ENCODE measurements around the gene CORO7.

Gene CORO7

GRCh38 chr16:4366016-4366415 is 50.4 kb downstream of the CORO7 start:
- Histone ChIP-seq H3K4me1 (ENCODE audit: control insufficient read depth, insufficient read depth, low read length) (peaks cover 13% of the 10 kb centered on the region; the same call in 1 of the 2 replicates), H3K4me3 (ENCODE audit: low read depth, low read length) (no peak overlapping the region), H3K36me3 (ENCODE audit: control insufficient read depth, insufficient read depth, low read length) (no peaks in the 10 kb centered on the region), H3K9ac (ENCODE audit: low read length) (no peak overlapping the region), H3K27ac (ENCODE audit: low read depth, low read length) (no peak overlapping the region), H3K9me3 (ENCODE audit: control insufficient read depth, insufficient read depth, low read depth, low read length) (no peaks in the 10 kb centered on the region), H3K27me3 (ENCODE audit: control insufficient read depth, insufficient read depth, low read length) (no peaks in the 10 kb centered on the region)

DNA sequence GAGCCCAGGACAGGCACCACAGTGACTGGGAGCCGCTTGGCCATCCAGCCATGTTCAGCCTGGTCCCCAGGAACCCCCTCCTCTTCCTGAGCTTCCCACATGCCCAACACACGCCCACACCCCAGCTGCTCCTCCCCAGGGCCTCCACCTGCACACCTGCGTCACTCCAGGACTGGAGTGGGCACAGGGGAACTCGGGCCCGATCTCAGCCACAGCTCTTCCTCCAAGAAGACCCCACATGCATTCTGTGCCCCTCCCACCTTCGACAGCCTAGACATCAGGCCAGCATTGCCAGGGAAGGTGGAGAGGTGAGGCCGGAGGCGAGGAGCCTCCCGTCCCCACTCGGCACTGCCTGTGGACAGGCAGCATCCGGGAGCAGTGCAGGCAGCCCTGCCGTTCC is 50.8 kb downstream of the CORO7 start:
- Histone ChIP-seq H3K4me1 (ENCODE audit: control insufficient read depth, insufficient read depth, low read length) (peaks cover 12% of the 10 kb centered on the region; the same call in 1 of the 2 replicates), H3K4me3 (ENCODE audit: low read depth, low read length) (no peak overlapping the region), H3K27me3 (ENCODE audit: control insufficient read depth, insufficient read depth, low read length) (no peaks in the 10 kb centered on the region), H3K36me3 (ENCODE audit: control insufficient read depth, insufficient read depth, low read length) (no peaks in the 10 kb centered on the region), H3K9me3 (ENCODE audit: control insufficient read depth, insufficient read depth, low read depth, low read length) (no peaks in the 10 kb centered on the region), H3K9ac (ENCODE audit: low read length) (no peak overlapping the region), H3K27ac (ENCODE audit: low read depth, low read length) (no peak overlapping the region)

DNA sequence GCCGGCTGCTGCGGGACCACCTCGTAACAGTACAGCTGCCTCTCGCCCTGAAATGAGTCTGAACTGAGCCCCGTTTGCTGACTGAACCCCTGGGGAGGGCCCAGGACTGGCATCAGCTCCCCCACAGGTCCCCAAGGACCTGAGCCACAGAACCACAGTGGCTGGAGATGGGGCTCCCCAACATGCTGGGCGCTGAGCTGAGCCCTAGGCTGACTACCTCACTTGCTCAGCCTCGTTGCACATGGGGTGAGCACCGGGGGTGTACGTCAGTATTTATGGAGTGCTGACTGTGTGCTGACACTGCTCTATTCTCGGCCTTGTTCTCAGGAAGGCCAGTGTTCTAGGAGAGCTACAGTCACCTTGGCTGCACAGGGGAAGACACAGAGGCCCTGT is 51.4 kb downstream of the CORO7 start:
- H3K27me3 ChIP-seq (ENCODE audit: control insufficient read depth, insufficient read depth, low read length), result no peaks in the 10 kb centered on the region
- H3K4me3 ChIP-seq (ENCODE audit: low read depth, low read length), result no peak overlapping the region
- H3K9me3 ChIP-seq (ENCODE audit: control insufficient read depth, insufficient read depth, low read depth, low read length), result no peaks in the 10 kb centered on the region
- H3K27ac ChIP-seq (ENCODE audit: low read depth, low read length), result no peak overlapping the region
- no peaks in the 10 kb centered on the region for H3K36me3 ChIP-seq (ENCODE audit: control insufficient read depth, insufficient read depth, low read length)
- H3K9ac ChIP-seq (ENCODE audit: low read length), result no peak overlapping the region
- H3K4me1 ChIP-seq (ENCODE audit: control insufficient read depth, insufficient read depth, low read length), result peaks cover 12% of the 10 kb centered on the region; the same call in 1 of the 2 replicates

DNA sequence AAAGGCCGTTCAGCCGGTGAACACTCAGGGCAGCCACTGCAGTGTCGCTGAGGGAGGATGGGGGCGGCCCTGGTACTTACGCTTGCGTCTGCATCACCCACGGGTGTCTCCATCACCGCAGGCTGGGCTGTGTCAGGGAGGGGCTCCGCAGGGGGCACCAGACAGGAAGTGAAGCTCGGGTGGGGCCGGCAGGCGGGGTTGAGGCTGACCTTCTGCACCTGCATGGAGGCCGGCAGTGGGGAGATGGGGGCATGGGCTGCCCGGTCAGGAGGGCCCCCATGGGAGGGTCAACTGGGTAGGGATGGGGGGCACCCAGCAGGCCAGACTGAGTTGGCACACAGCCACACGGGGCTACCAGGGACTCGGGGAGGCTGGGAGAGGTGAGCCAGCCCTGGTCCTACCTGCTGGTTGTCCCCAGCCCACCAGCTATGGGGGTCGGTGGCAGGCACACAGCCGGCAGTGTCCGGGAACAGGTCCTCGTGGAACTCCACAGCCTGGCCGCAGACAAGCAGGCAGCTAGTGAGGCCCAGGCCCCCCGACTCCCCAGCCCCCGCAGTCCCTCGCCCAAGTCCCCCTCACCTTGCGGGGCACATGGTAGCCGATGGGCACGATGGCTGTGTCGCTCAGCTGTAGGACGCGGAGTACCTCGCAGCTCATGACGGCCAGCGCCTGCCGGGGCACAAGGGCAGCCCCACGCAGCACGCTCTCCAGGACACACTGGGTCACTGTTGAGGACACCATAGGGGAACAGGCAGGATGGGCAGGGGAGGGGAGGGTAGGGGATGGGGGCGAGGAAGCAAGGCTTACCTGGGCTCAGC is 52.0 kb downstream of the CORO7 start:
- H3K4me3 ChIP-seq (ENCODE audit: low read depth, low read length), result no peak overlapping the region

DNA sequence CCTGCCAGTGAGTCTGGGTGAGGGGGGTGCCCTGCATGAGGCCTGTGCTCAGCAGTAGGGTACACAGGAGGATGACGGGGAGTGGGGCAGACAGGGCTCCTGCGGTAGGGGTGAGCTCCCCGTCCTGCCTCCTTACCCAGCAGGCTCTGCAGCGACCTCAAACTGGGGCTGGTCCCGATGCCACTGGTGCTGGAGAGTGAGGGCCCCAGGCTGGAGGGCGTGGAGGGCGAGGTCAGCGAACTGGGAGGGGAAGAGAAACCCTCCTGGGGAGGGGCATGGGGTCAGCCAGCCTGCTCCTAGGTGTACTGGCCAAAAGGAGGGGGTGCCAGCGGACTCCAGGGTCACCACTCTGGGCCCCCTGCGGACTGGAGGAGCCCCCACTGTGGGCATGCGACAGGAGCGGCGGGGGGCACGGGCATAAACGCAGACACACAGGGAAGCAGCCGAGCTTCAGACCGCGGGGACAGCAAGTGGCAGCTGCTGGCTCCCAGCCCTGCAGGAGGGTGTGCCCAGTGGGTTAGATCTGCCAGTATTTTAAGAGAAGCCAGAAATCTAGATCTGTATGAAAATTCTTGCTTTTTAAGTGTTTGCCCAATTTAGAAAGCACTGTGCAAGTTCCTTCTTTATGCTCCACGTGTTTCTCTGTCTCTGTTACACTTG is 53.8 kb downstream of the CORO7 start:
- Histone ChIP-seq H3K27me3 (ENCODE audit: control insufficient read depth, insufficient read depth, low read length) (no peaks in the 10 kb centered on the region), H3K4me1 (ENCODE audit: control insufficient read depth, insufficient read depth, low read length) (peaks cover 3% of the 10 kb centered on the region; the same call in 1 of the 2 replicates), H3K36me3 (ENCODE audit: control insufficient read depth, insufficient read depth, low read length) (no peaks in the 10 kb centered on the region), H3K9ac (ENCODE audit: low read length) (no peak overlapping the region), H3K4me3 (ENCODE audit: low read depth, low read length) (no peak overlapping the region), H3K27ac (ENCODE audit: low read depth, low read length) (no peak overlapping the region), H3K9me3 (ENCODE audit: control insufficient read depth, insufficient read depth, low read depth, low read length) (no peaks in the 10 kb centered on the region)

More for the DNA sequence above, 52.0 kb downstream of the CORO7 start:
- Histone ChIP-seq H3K27ac (ENCODE audit: low read depth, low read length) (no peak overlapping the region), H3K9ac (ENCODE audit: low read length) (no peak overlapping the region), H3K36me3 (ENCODE audit: control insufficient read depth, insufficient read depth, low read length) (no peaks in the 10 kb centered on the region), H3K27me3 (ENCODE audit: control insufficient read depth, insufficient read depth, low read length) (no peaks in the 10 kb centered on the region), H3K4me1 (ENCODE audit: control insufficient read depth, insufficient read depth, low read length) (peaks cover 11% of the 10 kb centered on the region; the same call in 1 of the 2 replicates), H3K9me3 (ENCODE audit: control insufficient read depth, insufficient read depth, low read depth, low read length) (no peaks in the 10 kb centered on the region)

DNA sequence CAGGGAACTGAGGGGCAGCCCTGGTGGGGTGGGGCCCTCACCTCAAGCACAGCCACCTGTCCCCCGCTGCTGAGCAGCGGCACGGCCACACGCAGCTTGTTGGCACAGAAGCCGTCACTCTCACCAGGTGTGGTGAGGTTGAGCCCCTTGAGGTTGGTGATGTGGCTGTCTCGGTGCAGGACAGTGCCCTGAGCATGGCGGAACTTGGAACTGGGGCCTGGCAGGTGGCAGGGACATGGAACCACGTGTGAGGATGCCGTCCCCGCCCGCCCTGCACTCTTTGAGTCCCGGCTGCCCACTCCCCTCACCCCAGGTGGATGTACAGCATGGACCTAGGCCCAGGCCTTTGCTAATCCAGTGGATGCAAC is 54.5 kb downstream of the CORO7 start:
- no peak overlapping the region for H3K27ac ChIP-seq (ENCODE audit: low read depth, low read length)
- no peak overlapping the region for H3K4me3 ChIP-seq (ENCODE audit: low read depth, low read length)
- no peaks in the 10 kb centered on the region for H3K9me3 ChIP-seq (ENCODE audit: control insufficient read depth, insufficient read depth, low read depth, low read length)
- H3K36me3 ChIP-seq (ENCODE audit: control insufficient read depth, insufficient read depth, low read length), result no peaks in the 10 kb centered on the region
- H3K4me1 ChIP-seq (ENCODE audit: control insufficient read depth, insufficient read depth, low read length), result peaks cover 3% of the 10 kb centered on the region; the same call in 1 of the 2 replicates
- H3K27me3 ChIP-seq (ENCODE audit: control insufficient read depth, insufficient read depth, low read length), result no peaks in the 10 kb centered on the region
- no peak overlapping the region for H3K9ac ChIP-seq (ENCODE audit: low read length)

GRCh38 chr16:4361033-4361943 is 55.1 kb downstream of the CORO7 start:
- no peak overlapping the region for H3K9ac ChIP-seq (ENCODE audit: low read length)
- no peak overlapping the region for H3K27ac ChIP-seq (ENCODE audit: low read depth, low read length)
- H3K9me3 ChIP-seq (ENCODE audit: control insufficient read depth, insufficient read depth, low read depth, low read length), result no peaks in the 10 kb centered on the region
- peaks cover 3% of the 10 kb centered on the region; the same call in 1 of the 2 replicates for H3K4me1 ChIP-seq (ENCODE audit: control insufficient read depth, insufficient read depth, low read length)
- H3K27me3 ChIP-seq (ENCODE audit: control insufficient read depth, insufficient read depth, low read length), result no peaks in the 10 kb centered on the region
- H3K36me3 ChIP-seq (ENCODE audit: control insufficient read depth, insufficient read depth, low read length), result no peaks in the 10 kb centered on the region
- no peak overlapping the region for H3K4me3 ChIP-seq (ENCODE audit: low read depth, low read length)

- Histone ChIP-seq H3K4me3 (ENCODE audit: low read depth, low read length) (no peak overlapping the region), H3K9ac (ENCODE audit: low read length) (no peak overlapping the region), H3K36me3 (ENCODE audit: control insufficient read depth, insufficient read depth, low read length) (no peaks in the 10 kb centered on the region), H3K9me3 (ENCODE audit: control insufficient read depth, insufficient read depth, low read depth, low read length) (no peaks in the 10 kb centered on the region), H3K27me3 (ENCODE audit: control insufficient read depth, insufficient read depth, low read length) (no peaks in the 10 kb centered on the region), H3K4me1 (ENCODE audit: control insufficient read depth, insufficient read depth, low read length) (peaks cover 3% of the 10 kb centered on the region; the same call in 1 of the 2 replicates), H3K27ac (ENCODE audit: low read depth, low read length) (no peak overlapping the region)
Observed at GRCh38 chr16:4360538-4361021, 55.8 kb downstream of the CORO7 start.

GRCh38 chr16:4359914-4360313 is 56.5 kb downstream of the CORO7 start:
- H3K27ac ChIP-seq (ENCODE audit: low read depth, low read length), result no peak overlapping the region
- H3K27me3 ChIP-seq (ENCODE audit: control insufficient read depth, insufficient read depth, low read length), result no peaks in the 10 kb centered on the region
- H3K4me3 ChIP-seq (ENCODE audit: low read depth, low read length), result no peak overlapping the region
- peaks cover 3% of the 10 kb centered on the region; the same call in 1 of the 2 replicates for H3K4me1 ChIP-seq (ENCODE audit: control insufficient read depth, insufficient read depth, low read length)
- no peak overlapping the region for H3K9ac ChIP-seq (ENCODE audit: low read length)
- no peaks in the 10 kb centered on the region for H3K9me3 ChIP-seq (ENCODE audit: control insufficient read depth, insufficient read depth, low read depth, low read length)
- no peaks in the 10 kb centered on the region for H3K36me3 ChIP-seq (ENCODE audit: control insufficient read depth, insufficient read depth, low read length)

DNA sequence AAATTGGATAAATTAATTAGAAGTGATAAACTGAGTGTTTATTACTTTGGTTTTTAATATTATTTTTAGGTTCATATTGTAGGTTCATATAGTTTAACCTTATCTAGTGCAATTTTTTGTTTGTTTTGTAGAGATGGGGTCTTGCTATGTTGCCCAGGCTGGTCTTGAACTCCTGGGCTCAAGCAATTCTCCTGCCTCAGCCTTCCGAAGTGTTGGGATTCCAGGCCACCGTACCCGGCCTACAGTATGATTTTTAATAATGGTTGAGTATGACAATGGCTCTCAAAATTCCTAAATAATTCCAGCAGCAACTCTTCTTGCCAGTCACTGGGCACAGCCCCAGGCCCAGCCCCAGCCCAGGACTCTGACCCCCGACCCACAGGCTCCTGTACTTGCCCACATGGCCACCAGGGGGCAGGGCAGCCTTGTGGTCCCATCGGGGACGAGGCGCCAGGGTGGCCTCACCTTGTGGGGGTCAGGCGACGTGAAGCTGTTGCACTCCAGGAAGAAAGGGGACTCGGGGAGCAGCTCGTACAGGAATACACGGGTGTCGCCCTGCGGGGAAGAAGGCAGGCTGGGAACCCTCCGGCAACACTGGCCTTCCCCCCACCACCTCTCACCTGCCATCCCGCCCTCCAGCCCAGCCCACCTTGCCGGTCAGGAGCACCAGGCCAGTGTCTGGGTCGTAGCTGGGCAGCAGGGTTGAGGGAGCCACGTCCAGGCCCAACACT is 57.4 kb downstream of the CORO7 start:
- Histone ChIP-seq H3K36me3 (ENCODE audit: control insufficient read depth, insufficient read depth, low read length) (no peaks in the 10 kb centered on the region), H3K27ac (ENCODE audit: low read depth, low read length) (no peak overlapping the region), H3K27me3 (ENCODE audit: control insufficient read depth, insufficient read depth, low read length) (no peaks in the 10 kb centered on the region), H3K9ac (ENCODE audit: low read length) (no peak overlapping the region), H3K4me1 (ENCODE audit: control insufficient read depth, insufficient read depth, low read length) (peaks cover 3% of the 10 kb centered on the region; the same call in 1 of the 2 replicates), H3K4me3 (ENCODE audit: low read depth, low read length) (no peak overlapping the region), H3K9me3 (ENCODE audit: control insufficient read depth, insufficient read depth, low read depth, low read length) (no peaks in the 10 kb centered on the region)

Data from HUES6 (cell line).